Measurements from ENCODE around the gene PDPK1.

Gene PDPK1

DNA sequence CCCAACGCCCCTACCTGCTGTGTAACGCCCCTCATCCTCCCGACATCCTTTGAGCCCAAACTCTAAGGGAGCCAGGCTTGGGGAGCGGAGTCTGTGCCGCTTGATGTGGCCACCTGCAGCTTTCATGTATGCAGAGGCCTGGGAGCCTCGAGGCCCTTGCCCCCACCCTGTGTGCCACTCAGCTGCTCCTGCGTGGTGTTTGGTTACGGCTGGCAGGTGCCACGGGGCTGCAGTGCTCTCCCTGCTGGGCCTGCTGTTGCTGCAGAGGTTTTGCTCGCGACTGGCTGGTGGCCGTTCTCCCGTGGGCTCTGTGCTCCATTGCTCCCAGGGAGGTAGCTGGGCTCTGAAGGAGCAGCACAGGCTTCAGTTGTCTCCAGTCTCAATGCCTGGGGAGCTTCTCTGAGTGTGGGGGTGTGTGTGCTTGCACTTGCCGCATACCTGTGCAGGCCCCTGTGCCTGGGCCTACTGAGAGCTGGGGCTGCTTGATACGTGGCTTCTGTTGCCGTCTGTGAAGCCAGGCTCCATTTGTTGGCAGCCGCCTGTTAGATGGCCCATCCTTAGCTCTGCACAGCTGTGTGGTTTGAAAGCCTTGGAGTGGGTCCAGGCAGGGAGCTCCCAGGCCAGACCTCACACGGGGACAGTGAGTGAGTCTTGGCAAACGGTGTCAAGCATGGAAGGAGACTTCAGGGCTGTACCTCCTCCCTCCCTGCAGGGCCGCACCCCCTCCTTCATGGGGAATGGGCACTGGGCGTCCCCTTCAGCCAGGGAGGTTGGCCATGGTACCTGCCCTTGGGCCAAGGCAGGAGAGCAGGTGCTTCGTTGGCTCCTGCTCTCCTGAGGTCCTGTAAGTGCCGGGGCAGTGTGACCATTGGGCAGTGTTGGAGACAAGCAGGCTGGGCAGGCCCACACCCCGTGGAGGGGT lies 47.2 kb downstream of the PDPK1 start:
- H3K4me1 ChIP-seq (ENCODE audit: insufficient read depth, low read length, severe bottlenecking), result no peaks in the 10 kb centered on the region
- peaks cover 50% of the 10 kb centered on the region for H3K36me3 ChIP-seq (ENCODE audit: insufficient read depth, low read length)
- TF ChIP-seq, protein P1, sequence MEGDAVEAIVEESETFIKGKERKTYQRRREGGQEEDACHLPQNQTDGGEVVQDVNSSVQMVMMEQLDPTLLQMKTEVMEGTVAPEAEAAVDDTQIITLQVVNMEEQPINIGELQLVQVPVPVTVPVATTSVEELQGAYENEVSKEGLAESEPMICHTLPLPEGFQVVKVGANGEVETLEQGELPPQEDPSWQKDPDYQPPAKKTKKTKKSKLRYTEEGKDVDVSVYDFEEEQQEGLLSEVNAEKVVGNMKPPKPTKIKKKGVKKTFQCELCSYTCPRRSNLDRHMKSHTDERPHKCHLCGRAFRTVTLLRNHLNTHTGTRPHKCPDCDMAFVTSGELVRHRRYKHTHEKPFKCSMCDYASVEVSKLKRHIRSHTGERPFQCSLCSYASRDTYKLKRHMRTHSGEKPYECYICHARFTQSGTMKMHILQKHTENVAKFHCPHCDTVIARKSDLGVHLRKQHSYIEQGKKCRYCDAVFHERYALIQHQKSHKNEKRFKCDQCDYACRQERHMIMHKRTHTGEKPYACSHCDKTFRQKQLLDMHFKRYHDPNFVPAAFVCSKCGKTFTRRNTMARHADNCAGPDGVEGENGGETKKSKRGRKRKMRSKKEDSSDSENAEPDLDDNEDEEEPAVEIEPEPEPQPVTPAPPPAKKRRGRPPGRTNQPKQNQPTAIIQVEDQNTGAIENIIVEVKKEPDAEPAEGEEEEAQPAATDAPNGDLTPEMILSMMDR (IDR thresholded peaks at IDR 0.05; ENCODE audit: low read length), result no peak
- no peak for TF ChIP-seq EZH2 (IDR thresholded peaks at IDR 0.05; ENCODE audit: borderline replicate concordance, low read length)
- H3K9me2 ChIP-seq (ENCODE audit: low read depth, low read length), result no peaks in the 10 kb centered on the region
- no peaks in the 10 kb centered on the region for H3K27me3 ChIP-seq (ENCODE audit: insufficient read depth, low read length)
- H3F3A ChIP-seq (ENCODE audit: insufficient read depth, low read length), result no peaks in the 10 kb centered on the region
- no peak overlapping the region for H3K4me3 ChIP-seq (ENCODE audit: low read depth, low read length, poor library complexity, severe bottlenecking)
- H4K20me1 ChIP-seq (ENCODE audit: insufficient read depth, low read length), result no peaks in the 10 kb centered on the region
- no peaks in the 10 kb centered on the region for H3K79me2 ChIP-seq (ENCODE audit: insufficient read depth, low read length)
- no peak overlapping the region for H2AFZ ChIP-seq (ENCODE audit: low read length)
- no peak overlapping the region for H3K4me2 ChIP-seq (ENCODE audit: low read length)
- no peak overlapping the region for H3K27ac ChIP-seq (ENCODE audit: low read depth, low read length, poor library complexity, severe bottlenecking)
- no peaks in the 10 kb centered on the region for H3K9me3 ChIP-seq (ENCODE audit: low read length)
- H3K9ac ChIP-seq (ENCODE audit: low read length), result no peak overlapping the region

DNA sequence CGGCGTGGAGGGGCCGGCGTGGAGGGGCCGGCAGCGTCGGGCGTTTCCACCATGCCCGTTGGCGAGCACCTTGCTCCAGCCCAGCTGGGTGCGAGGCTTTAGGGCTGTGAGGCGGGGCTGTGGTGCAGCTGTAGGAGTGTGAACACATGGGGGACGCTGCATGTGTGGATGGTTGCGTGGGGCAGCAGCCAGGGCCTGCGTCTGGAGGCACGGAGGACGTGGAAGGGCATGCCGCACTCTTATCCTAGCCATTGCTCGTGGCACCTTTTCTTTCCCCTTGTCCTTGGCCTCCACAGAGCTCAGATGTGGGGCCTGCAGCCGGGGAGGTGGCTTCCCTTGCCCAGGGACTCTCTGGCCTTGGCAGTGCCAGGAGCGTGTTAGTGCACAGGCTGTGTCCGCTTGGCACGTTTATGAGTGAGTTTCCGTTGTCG lies 47.8 kb downstream of the PDPK1 start:
- TF ChIP-seq EZH2 (IDR thresholded peaks at IDR 0.05; ENCODE audit: borderline replicate concordance, low read length), result no peak
- TF ChIP-seq, protein P1 (IDR thresholded peaks at IDR 0.05; ENCODE audit: low read length), result no peak
- no peak overlapping the region for H3K4me3 ChIP-seq (ENCODE audit: low read depth, low read length, poor library complexity, severe bottlenecking)
- no peaks in the 10 kb centered on the region for H3F3A ChIP-seq (ENCODE audit: insufficient read depth, low read length)
- H3K36me3 ChIP-seq (ENCODE audit: insufficient read depth, low read length), result peaks cover 55% of the 10 kb centered on the region
- no peaks in the 10 kb centered on the region for H3K79me2 ChIP-seq (ENCODE audit: insufficient read depth, low read length)
- H3K27me3 ChIP-seq (ENCODE audit: insufficient read depth, low read length), result no peaks in the 10 kb centered on the region
- H3K27ac ChIP-seq (ENCODE audit: low read depth, low read length, poor library complexity, severe bottlenecking), result no peak overlapping the region
- H3K4me1 ChIP-seq (ENCODE audit: insufficient read depth, low read length, severe bottlenecking), result no peaks in the 10 kb centered on the region
- H3K9me2 ChIP-seq (ENCODE audit: low read depth, low read length), result no peaks in the 10 kb centered on the region
- H3K9ac ChIP-seq (ENCODE audit: low read length), result no peak overlapping the region
- H3K4me2 ChIP-seq (ENCODE audit: low read length), result no peak overlapping the region
- H3K9me3 ChIP-seq (ENCODE audit: low read length), result no peaks in the 10 kb centered on the region
- no peaks in the 10 kb centered on the region for H4K20me1 ChIP-seq (ENCODE audit: insufficient read depth, low read length)
- no peak overlapping the region for H2AFZ ChIP-seq (ENCODE audit: low read length)

DNA sequence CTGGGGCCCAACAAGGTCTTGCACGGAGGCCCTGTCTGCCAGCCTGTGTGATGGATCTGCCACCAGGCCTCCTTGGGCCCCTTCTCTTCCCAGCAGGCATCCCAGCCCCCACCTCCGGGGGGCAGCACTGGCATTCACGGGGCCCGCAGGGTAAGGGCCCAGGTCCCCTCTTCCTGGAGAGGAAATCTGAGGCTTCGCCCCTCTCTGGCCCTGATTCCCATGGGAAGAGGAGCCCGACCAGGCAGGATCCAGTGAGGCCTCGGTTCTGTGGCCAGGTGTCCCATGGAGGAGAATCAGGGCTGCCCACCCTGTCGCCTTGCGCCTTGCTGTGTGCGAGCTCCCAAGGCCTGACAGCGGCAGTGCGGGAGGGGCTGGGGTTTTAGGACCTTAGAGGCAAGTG lies 48.4 kb downstream of the PDPK1 start:
- no peaks in the 10 kb centered on the region for H3K79me2 ChIP-seq (ENCODE audit: insufficient read depth, low read length)

More for the DNA sequence above, 48.4 kb downstream of the PDPK1 start:
- H2AFZ ChIP-seq (ENCODE audit: low read length), result no peak overlapping the region
- no peaks in the 10 kb centered on the region for H3K9me3 ChIP-seq (ENCODE audit: low read length)
- H3K9ac ChIP-seq (ENCODE audit: low read length), result no peak overlapping the region
- TF ChIP-seq, protein P1 (IDR thresholded peaks at IDR 0.05; ENCODE audit: low read length), result peak; percentile 18; the same call in 1 of the 2 replicates
- no peak for TF ChIP-seq EZH2 (IDR thresholded peaks at IDR 0.05; ENCODE audit: borderline replicate concordance, low read length)
- H3K27me3 ChIP-seq (ENCODE audit: insufficient read depth, low read length), result no peaks in the 10 kb centered on the region
- no peak overlapping the region for H3K4me3 ChIP-seq (ENCODE audit: low read depth, low read length, poor library complexity, severe bottlenecking)
- H3K27ac ChIP-seq (ENCODE audit: low read depth, low read length, poor library complexity, severe bottlenecking), result no peak overlapping the region
- no peaks in the 10 kb centered on the region for H3K9me2 ChIP-seq (ENCODE audit: low read depth, low read length)
- H3K4me1 ChIP-seq (ENCODE audit: insufficient read depth, low read length, severe bottlenecking), result no peaks in the 10 kb centered on the region
- peaks cover 58% of the 10 kb centered on the region for H3K36me3 ChIP-seq (ENCODE audit: insufficient read depth, low read length)
- no peaks in the 10 kb centered on the region for H3F3A ChIP-seq (ENCODE audit: insufficient read depth, low read length)
- no peak overlapping the region for H3K4me2 ChIP-seq (ENCODE audit: low read length)
- no peaks in the 10 kb centered on the region for H4K20me1 ChIP-seq (ENCODE audit: insufficient read depth, low read length)

All from OCI-LY1 (cell line).